Inflammatory macrophage treated with lipopolysaccharide for 4 hours (primary cell): ENCODE results near the gene CR1L.
"Not testable (repeated sequence)": the region's sequence is repeated elsewhere in the genome, so short reads cannot be mapped to it uniquely, and the experiment has no call there.

Source experiments
- DNase-seq: peaks from one replicate; pipeline ENCODE4 v3.0.0-alpha.2; 2020

The CR1L gene

DNA sequence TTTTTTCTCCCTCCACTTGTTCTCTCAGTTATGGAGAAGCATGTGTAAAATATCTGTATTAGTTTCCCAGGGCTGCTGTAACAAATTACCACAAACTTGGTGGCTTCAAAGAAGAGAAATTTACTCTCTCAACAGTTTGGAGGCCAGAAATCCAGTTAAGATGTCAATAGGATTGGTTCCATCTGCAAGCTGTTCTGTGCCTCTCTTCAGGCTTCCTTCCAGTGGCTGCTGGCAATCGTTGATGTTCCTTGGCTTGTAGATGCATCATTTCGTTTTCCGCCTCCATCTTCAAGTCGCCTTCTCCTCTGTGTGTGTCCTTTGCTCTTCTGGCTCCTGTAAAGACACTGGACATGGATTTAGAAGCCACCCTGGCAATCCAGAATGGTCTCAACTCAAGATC lies 45.6 kb downstream of the CR1L start:
- not testable (repeated sequence) for DNase-seq

- no peak for DNase-seq
Measured at GRCh38 chr1:207691010-207691409, 46.1 kb downstream of the CR1L start.

GRCh38 chr1:207691841-207692240 lies 46.9 kb downstream of the CR1L start:
- DNase-seq: no peak

GRCh38 chr1:207692291-207692690 lies 47.4 kb downstream of the CR1L start:
- not testable (repeated sequence) for DNase-seq

DNA sequence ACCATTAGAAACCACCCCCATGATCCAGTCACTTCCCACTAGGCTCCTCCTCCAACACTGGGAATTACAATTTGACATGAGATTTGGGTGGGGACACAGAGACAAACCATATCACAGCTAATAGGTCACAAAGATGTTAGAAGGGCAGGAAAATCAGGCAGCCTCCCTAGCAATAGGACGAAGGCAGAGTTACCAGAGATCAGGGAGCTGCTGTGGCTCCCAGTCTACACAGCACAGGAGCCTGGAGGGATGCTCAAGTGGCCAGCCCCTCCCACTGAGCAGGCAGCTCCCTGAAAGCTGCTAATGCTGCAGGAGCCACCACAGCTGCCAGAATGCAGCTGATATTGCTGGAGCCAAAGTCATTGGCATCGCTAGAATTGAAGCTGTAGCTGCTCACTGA lies 51.0 kb downstream of the CR1L start:
- no peak for DNase-seq

- DNase-seq: peak; percentile 42
Measured at GRCh38 chr1:207698822-207699483, 54.0 kb downstream of the CR1L start.

- no peak for DNase-seq
Measured at GRCh38 chr1:207702317-207702716, 57.4 kb downstream of the CR1L start.

DNA sequence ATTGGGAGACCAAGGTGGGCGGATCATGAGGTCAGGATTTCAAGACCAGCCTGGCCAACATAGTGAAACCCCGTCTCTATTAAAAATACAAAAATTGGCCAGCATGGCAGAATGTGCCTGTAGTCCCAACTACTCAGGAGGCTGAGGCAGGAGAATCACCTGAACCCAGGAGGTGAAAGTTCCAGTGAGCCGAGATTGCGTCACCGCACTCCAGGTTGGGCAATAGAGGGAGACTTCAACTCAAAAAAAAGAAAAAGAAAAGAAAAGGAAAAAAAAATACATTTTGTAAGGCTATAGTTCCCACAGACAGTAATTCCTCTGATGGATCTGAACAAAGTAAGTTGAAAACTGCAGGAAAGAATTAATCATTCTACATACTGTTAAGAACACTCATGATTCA lies 58.8 kb downstream of the CR1L start:
- DNase-seq: no peak

- DNase-seq: not testable (repeated sequence)
Measured at GRCh38 chr1:207708004-207708403, 63.1 kb downstream of the CR1L start.

DNA sequence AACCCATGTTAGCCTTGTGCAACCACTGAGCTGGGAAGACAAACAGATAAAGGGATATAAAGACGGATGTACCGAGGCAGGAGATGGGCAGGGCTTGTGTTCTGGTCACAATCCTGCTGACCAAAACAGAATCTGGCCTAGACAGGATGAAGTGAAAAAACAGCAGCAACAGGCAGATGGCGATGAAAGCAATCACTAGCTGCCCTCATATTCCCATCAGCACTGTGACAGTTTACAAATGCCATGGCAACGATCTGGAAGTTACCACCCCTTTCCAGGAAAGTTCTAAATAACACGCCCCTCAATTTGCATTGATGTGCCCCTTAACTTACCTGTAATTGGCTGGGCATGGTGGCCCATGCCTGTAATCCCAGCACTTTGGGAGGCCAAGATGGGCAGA lies 66.4 kb downstream of the CR1L start:
- no peak for DNase-seq

- not testable (repeated sequence) for DNase-seq
Measured at GRCh38 chr1:207712701-207713100, 67.8 kb downstream of the CR1L start.

GRCh38 chr1:207713529-207713928 lies 68.6 kb downstream of the CR1L start:
- DNase-seq: no peak

DNA sequence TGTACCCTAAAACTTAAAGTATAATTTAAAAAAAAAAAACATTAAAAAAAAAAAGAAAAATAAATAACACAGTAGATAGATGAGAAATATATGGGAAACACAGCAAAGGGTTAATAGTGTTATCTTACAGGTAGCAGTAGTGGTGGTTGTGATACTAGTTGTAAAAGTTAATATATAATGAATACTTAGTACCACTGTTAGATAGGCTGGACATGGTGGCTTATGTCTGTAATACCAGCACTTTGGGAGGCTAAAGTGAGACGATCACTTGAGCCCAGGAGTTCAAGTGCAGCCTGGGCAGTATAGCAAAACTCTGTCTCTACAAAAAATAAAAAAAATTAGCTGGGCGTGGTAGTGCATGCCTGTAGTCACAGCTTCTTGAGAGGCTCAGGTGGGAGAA lies 74.3 kb downstream of the CR1L start:
- no peak for DNase-seq

GRCh38 chr1:207728200-207728858 lies 83.4 kb downstream of the CR1L start:
- not testable (repeated sequence) for DNase-seq

GRCh38 chr1:207737503-207738157 lies 92.7 kb downstream of the CR1L start:
- DNase-seq: not testable (repeated sequence)

DNA sequence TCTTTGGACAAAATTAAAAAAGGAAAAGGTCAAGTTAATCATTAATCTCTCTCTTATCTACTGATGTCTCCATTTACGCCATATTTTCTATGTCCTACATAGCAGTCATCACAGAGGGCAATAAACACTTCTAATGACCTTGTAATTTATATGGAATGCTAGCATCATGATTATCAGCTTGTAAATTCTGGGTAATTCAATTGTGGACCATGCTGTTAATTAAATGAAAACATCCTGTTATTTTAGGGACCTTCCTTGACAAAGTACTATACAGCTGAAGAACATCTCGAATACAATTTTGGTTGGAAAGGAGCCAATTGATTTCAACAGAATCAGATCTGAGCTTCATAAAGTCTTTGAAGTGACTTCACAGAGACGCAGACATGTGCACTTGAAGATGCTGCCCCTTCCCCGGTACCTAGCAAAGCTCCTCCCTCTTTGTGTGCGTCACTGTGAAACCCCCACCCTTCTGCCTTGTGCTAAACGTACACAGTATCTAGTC lies 93.3 kb downstream of the CR1L start:
- not testable (repeated sequence) for DNase-seq

DNA sequence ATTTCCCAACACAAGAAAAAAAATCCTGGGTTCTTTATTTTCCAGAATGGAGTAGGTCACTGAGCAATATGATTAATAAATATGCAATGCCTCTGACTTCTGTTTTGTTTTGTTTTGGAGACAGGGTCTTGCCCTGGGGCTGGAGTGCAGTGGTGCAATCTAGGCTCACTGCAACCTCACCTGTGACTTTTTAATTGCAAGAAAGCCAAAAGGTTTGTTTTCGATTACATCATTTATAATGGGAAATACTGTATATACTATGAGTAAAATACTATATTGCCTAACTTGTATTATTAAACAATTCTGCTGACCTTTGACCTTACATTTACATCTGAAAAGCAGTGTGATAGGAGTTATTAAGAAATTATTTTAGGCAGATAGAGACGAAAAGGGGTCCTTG lies 95.3 kb downstream of the CR1L start:
- no peak for DNase-seq

- peak; percentile 56 for DNase-seq
Measured at GRCh38 chr1:207742850-207743555, 98.1 kb downstream of the CR1L start.

GRCh38 chr1:207744000-207744534 lies 99.1 kb downstream of the CR1L start:
- DNase-seq: no peak

DNA sequence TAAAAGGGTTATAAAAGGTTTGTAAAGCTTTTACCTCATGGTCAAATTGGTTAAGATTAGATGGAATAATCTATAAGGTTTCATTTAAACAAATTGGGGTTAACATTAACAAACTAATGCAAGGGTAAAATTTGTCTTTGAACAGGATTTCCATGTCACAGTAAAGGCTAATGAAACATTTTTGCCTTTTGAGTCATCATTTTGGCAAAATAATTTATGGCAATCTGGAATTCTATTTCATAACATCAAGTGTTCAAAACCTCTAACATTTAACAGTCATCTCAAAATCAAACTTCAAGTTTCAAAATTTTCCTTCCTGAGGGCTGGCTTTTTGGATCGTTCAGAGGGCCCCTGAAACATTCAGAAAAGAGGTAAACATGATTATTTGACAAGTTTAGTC lies 100.4 kb downstream of the CR1L start:
- no peak for DNase-seq

DNA sequence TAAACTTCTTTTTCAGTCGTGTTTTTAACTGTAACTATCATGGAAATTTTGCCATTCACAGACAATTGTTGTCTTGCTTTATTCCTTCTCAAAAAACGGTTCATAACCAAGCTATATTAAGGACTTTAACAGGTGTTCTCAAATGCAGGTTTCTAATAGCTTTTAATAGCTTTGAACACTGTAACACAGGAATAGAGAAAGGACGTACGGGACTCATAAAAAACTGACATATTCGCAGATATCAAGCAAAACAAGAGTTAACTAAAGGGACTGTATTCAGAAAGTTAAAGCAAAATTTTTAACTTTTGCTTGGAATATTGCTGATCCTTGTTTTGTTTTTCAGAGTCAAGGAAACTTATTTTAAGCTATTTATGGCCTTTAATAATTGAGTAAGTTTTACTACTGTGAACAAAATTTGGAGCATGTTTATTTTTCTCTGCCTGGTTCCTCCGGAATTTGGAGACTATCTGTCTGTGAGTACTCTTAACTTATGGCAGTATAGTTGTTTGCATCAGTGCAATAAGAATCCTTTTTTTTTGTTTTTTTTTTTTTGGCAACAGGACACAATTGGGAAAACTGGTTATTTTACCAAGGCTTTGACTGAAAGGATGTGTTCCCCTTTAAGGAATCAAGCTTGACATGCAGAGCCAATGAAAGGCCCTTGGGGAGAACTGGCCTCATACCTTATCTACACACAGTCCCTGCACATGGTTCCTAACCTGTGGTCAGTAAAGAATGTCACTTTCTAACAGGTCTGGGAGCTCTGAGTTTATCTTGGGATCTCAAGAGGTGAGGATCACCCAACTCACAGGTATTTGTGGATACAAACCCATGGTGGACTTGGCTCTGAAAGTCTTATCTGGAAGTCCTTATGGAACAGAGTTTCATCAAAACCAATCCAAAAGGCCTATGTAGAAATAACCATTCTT lies 101.2 kb downstream of the CR1L start:
- DNase-seq: no peak
